Endothelial cell (in vitro differentiated cells): ENCODE results near the gene CHSY3. TPM values are rescaled to one million over a fixed set of nuclear protein-coding genes. Genes with fewer than 3 reads are reported as not detected.

Source experiments
- DNase-seq: peaks from one replicate; pipeline ENCODE4 v3.0.0; 2021; ENCODE audit warnings: low spot score
- H3K27ac Mint-ChIP-seq: one replicate; pipeline ENCODE4 v1.8.0; 2021; ENCODE audit warnings: mixed read lengths, inconsistent platforms; ENCODE audit not compliant: unreplicated experiment
- H3K27me3 Mint-ChIP-seq: one replicate; pipeline ENCODE4 v1.8.0; 2021; ENCODE audit warnings: mild to moderate bottlenecking, moderate library complexity, mixed read lengths, inconsistent platforms; ENCODE audit not compliant: unreplicated experiment
- H3K36me3 Mint-ChIP-seq: one replicate; pipeline ENCODE4 v1.8.0; 2021; ENCODE audit warnings: mild to moderate bottlenecking, low read depth, mixed read lengths, inconsistent platforms; ENCODE audit not compliant: unreplicated experiment
- H3K4me1 Mint-ChIP-seq: one replicate; pipeline ENCODE4 v1.8.0; 2021; ENCODE audit warnings: mild to moderate bottlenecking, mixed read lengths, inconsistent platforms; ENCODE audit not compliant: unreplicated experiment
- H3K4me3 Mint-ChIP-seq: one replicate; pipeline ENCODE4 v1.8.0; 2021; ENCODE audit warnings: mild to moderate bottlenecking, mixed read lengths, inconsistent platforms; ENCODE audit not compliant: unreplicated experiment
- H3K9me3 Mint-ChIP-seq: one replicate; pipeline ENCODE4 v1.8.0; 2021; ENCODE audit warnings: mixed read lengths, inconsistent platforms; ENCODE audit not compliant: unreplicated experiment
- CTCF ChIP-seq: fragments of 200-600 bp; sonication (generic); IDR thresholded peaks from one replicate; pipeline ENCODE4 v1.5.0; 2021; ENCODE audit warnings: antibody characterized with exemption; ENCODE audit not compliant: unreplicated experiment
- total RNA-seq: library from RNA; stranded (reverse); fragmentation: NEBNext Ultra II Directional; extraction: Animal tissue kit (Norgen Biotek cat#: 25700); gene quantifications from one replicate; pipeline ENCODE4 v1.2.1, GENCODE V29; 2021; ENCODE audit not compliant: unreplicated experiment

The CHSY3 gene
- total RNA-seq, 1 donor from 2014 or later: 21.2 TPM

GRCh38 chr5:129905473-129906176, 1.4 kb downstream of the CHSY3 start:
- TF ChIP-seq CTCF: no peak
- Mint-ChIP-seq H3K4me3 (peak overlapping the region; percentile 99), H3K4me1 (peaks cover 22% of the 10 kb centered on the region), H3K27ac (peak overlapping the region; percentile 31), H3K36me3 (peaks cover 7% of the 10 kb centered on the region), H3K27me3 (peaks cover 10% of the 10 kb centered on the region), H3K9me3 (peaks cover 4% of the 10 kb centered on the region)
- DNase-seq: peak; percentile 19

GRCh38 chr5:129906177-129906887, 2.1 kb downstream of the CHSY3 start:
- TF ChIP-seq CTCF: no peak
- H3K27me3 Mint-ChIP-seq: peaks cover 10% of the 10 kb centered on the region
- peaks cover 7% of the 10 kb centered on the region for H3K36me3 Mint-ChIP-seq
- peaks cover 4% of the 10 kb centered on the region for H3K9me3 Mint-ChIP-seq
- DNase-seq: peak; percentile 10
- H3K4me1 Mint-ChIP-seq: peaks cover 22% of the 10 kb centered on the region
- peak overlapping the region; percentile 31 for H3K27ac Mint-ChIP-seq
- H3K4me3 Mint-ChIP-seq: peak overlapping the region; percentile 99

- Mint-ChIP-seq H3K27me3 (peaks cover 3% of the 10 kb centered on the region), H3K4me1 (peaks cover 27% of the 10 kb centered on the region), H3K9me3 (no peaks in the 10 kb centered on the region), H3K27ac (no peak overlapping the region), H3K4me3 (no peak overlapping the region), H3K36me3 (peaks cover 5% of the 10 kb centered on the region)
- no peak for TF ChIP-seq CTCF
- DNase-seq: no peak
These were observed 5.0 kb downstream of the CHSY3 start for GRCh38 chr5:129909225-129909624.

GRCh38 chr5:129912601-129913255, 8.5 kb downstream of the CHSY3 start:
- H3K36me3 Mint-ChIP-seq: peaks cover 5% of the 10 kb centered on the region
- no peak for DNase-seq
- no peak overlapping the region for H3K27ac Mint-ChIP-seq
- H3K27me3 Mint-ChIP-seq: no peaks in the 10 kb centered on the region
- TF ChIP-seq CTCF: no peak
- H3K4me3 Mint-ChIP-seq: no peak overlapping the region
- H3K4me1 Mint-ChIP-seq: peaks cover 30% of the 10 kb centered on the region
- no peaks in the 10 kb centered on the region for H3K9me3 Mint-ChIP-seq
